Karpas-422 (cell line): ENCODE results near the gene TM2D1. TPM values are rescaled to one million over a fixed set of nuclear protein-coding genes. Genes with fewer than 3 reads are reported as not detected.

ENCODE experiments used
- total RNA-seq: library from RNA; depleted of rRNA; stranded (reverse); fragments of >200 nt; shearing (Covaris generic); gene quantifications from 2 replicates; pipeline ENCODE4 v1.2.3, GENCODE V29; 2014; ENCODE audit warnings: low replicate concordance; rRNA removed

TM2D1 gene
- total RNA-seq, 1 experiment from 2014 or later, result 67.3 TPM

Other genes with a start within 250 kb of the TM2D1 start
- gene PATJ, start 17.3 kb upstream of the TM2D1 start, total RNA-seq, result not detected in 2 replicates